Urothelium cell line (cell line): ENCODE data around the gene ZNF722.
"Not testable (repeated sequence)": the region's sequence is repeated elsewhere in the genome, so short reads cannot be mapped to it uniquely, and the experiment has no call there.

ENCODE experiments used
- DNase-seq: peaks from one replicate; pipeline ENCODE4 v3.0.0; 2011; ENCODE audit warnings: low spot score, mixed read lengths
- FAIRE-seq: peaks from 2 replicates; lab custom pipeline; 2011; peaks lifted over from hg19 to GRCh38; lab: Jason Lieb, UNC

The ZNF722 gene

GRCh38 chr7:63998549-63998948, at the start of gene ZNF722:
TSS of gene ZNF722 (plus strand) at chr7:63998849. CDS start at chr7:63998962, 113 bp downstream.
- DNase-seq = no peak
- no peak for FAIRE-seq

- FAIRE-seq (no peak), DNase-seq (no peak)
Measured at GRCh38 chr7:63953181-63953580, 45.5 kb upstream of the ZNF722 start.

- no peak for FAIRE-seq
Measured at GRCh38 chr7:63968629-63969028, 30.0 kb upstream of the ZNF722 start.

GRCh38 chr7:64015496-64015895, 16.8 kb downstream of the ZNF722 start:
- not testable (repeated sequence) for FAIRE-seq, DNase-seq

More at GRCh38 chr7:63968629-63969028, 30.0 kb upstream of the ZNF722 start:
- DNase-seq = no peak

GRCh38 chr7:64035388-64035787, 36.7 kb downstream of the ZNF722 start:
- FAIRE-seq (no peak), DNase-seq (no peak)

- DNase-seq = no peak
Measured at GRCh38 chr7:64037095-64037494, 38.4 kb downstream of the ZNF722 start.

GRCh38 chr7:64045301-64046040, 46.8 kb downstream of the ZNF722 start, which contains the start of gene ZNF727:
TSS of gene ZNF727 (plus strand) at chr7:64045434. CDS start at chr7:64045622, 188 bp downstream.
- DNase-seq = peak; percentile 85
- FAIRE-seq = no peak

More at GRCh38 chr7:64037095-64037494, 38.4 kb downstream of the ZNF722 start:
- no peak for FAIRE-seq

- FAIRE-seq = no peak
- DNase-seq = no peak
Measured at GRCh38 chr7:64046041-64046389, 47.4 kb downstream of the ZNF722 start.
